Thyroid gland (tissue), 4 donors: ENCODE measurements around the gene GRPEL1.

Source experiments
- CTCF ChIP-seq, 6 experiments: fragments of 200-600 bp in 3 of 6; fragments of 450-650 bp in 3 of 6; sonication (generic) in 3 of 6; IDR thresholded peaks; one replicate each; pipeline ENCODE4 v1.5.1; 2016 to 2019; ENCODE audit warnings: antibody characterized with exemption in 6 of 6, mild to moderate bottlenecking in 2 of 6, inconsistent platforms in 1 of 6, moderate library complexity in 1 of 6
- POLR2A ChIP-seq, 2 donors: fragments of 450-650 bp; IDR thresholded peaks; one replicate each; pipeline ENCODE4 v1.6.1; 2017; ENCODE audit warnings: antibody characterized with exemption in 2 of 2, mild to moderate bottlenecking in 2 of 2, moderate library complexity in 1 of 2

GRCh38 chr4:7048642-7049041, 19.2 kb downstream of the GRPEL1 start:
- TF ChIP-seq CTCF (IDR thresholded peaks at IDR 0.05) (no peak), POLR2A (IDR thresholded peaks at IDR 0.05) (no peak)
